Uterus (tissue), 2 donors: ENCODE data around the gene SLC25A38.

Source experiments
- POLR2A ChIP-seq, 2 donors: fragments of 450-650 bp; IDR thresholded peaks; one replicate each; pipeline ENCODE4 v1.6.1; 2016; ENCODE audit warnings: antibody characterized with exemption in 2 of 2, mild to moderate bottlenecking in 1 of 2, moderate library complexity in 1 of 2
- TF ChIP-seq, protein P1 (sequence below), 4 experiments: fragments of 200-600 bp in 2 of 4; fragments of 450-650 bp in 2 of 4; sonication (generic) in 2 of 4; IDR thresholded peaks; one replicate each; pipeline ENCODE4 v1.5.1; 2016 to 2019; ENCODE audit warnings: antibody characterized with exemption in 4 of 4, mild to moderate bottlenecking in 2 of 4, moderate library complexity in 1 of 4

DNA sequence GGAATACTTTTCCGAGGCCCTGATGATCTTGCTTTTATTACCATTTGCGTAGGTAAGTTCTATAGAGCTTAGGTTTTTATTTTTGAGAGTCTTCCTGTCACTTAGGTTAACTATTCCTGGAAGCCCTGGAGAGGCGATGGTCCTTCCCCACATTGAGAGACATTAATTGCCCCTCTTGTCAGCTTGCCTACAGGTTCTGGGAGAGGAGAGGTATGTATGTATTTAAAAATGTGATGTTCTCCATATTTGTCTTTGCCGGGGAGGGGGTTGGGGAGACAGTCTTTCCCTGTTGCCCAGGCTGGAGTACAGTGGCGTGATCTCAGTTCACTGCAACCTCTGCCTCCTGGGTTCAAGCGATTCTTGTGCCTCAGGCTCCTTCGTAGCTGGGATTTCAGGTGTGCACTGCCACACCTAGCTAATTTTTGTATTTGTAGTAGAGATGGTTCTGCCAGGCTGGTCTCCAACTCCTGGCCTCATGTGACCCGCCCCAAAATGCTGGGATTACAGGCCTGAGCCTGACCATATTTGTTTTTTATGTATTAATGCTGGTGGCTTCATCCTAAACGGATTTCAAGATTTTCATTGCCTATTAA, 29.6 kb downstream of the SLC25A38 start:
- TF ChIP-seq POLR2A (IDR thresholded peaks at IDR 0.05): no peak
- TF ChIP-seq, protein P1, sequence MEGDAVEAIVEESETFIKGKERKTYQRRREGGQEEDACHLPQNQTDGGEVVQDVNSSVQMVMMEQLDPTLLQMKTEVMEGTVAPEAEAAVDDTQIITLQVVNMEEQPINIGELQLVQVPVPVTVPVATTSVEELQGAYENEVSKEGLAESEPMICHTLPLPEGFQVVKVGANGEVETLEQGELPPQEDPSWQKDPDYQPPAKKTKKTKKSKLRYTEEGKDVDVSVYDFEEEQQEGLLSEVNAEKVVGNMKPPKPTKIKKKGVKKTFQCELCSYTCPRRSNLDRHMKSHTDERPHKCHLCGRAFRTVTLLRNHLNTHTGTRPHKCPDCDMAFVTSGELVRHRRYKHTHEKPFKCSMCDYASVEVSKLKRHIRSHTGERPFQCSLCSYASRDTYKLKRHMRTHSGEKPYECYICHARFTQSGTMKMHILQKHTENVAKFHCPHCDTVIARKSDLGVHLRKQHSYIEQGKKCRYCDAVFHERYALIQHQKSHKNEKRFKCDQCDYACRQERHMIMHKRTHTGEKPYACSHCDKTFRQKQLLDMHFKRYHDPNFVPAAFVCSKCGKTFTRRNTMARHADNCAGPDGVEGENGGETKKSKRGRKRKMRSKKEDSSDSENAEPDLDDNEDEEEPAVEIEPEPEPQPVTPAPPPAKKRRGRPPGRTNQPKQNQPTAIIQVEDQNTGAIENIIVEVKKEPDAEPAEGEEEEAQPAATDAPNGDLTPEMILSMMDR (IDR thresholded peaks at IDR 0.05): no peak
